Heart right ventricle (tissue), 16 donors: Measurements from ENCODE around the gene XCL2. TPM values are rescaled to one million over a fixed set of nuclear protein-coding genes. Genes with fewer than 3 reads are reported as not detected.
A peak's percentile ranks its signal among the peaks of the same experiment; 100 is the strongest.

Source experiments
- ATAC-seq, 8 donors: fragments of 200-7000 bp; cut with Tn5 transposase; one replicate each; pipeline ENCODE4 v1.9.1; 2020; ENCODE audit warnings: mild to moderate bottlenecking in 8 of 8, moderate library complexity in 8 of 8, moderate number of reproducible peaks in 1 of 8
- DNase-seq, 2 donors: peaks; one replicate each; pipeline ENCODE4 v3.0.0-alpha.2; 2020
- H3K27ac ChIP-seq, 10 donors: fragments of 200-600 bp; sonication (generic) in 2 of 10; one replicate each; pipeline versions ENCODE4 v1.5.0 to v1.8.0; 2020 to 2022; ENCODE audit warnings: mild to moderate bottlenecking in 3 of 10
- H3K27me3 ChIP-seq, 7 donors: fragments of 200-600 bp; one replicate each; pipeline ENCODE4 v1.8.0; 2021 to 2022; ENCODE audit warnings: mild to moderate bottlenecking in 2 of 7
- H3K36me3 ChIP-seq, 9 donors: fragments of 200-600 bp; sonication (generic) in 1 of 9; one replicate each; pipeline versions ENCODE4 v1.5.0 to v1.8.0; 2020 to 2022; ENCODE audit warnings: mild to moderate bottlenecking in 2 of 9
- H3K4me1 ChIP-seq, 9 donors: fragments of 200-600 bp; sonication (generic) in 1 of 9; one replicate each; pipeline versions ENCODE4 v1.5.0 to v1.8.0; 2020 to 2022; ENCODE audit warnings: mild to moderate bottlenecking in 4 of 9
- H3K4me3 ChIP-seq, 10 donors: fragments of 200-600 bp; sonication (generic) in 2 of 10; one replicate each; pipeline versions ENCODE4 v1.5.0 to v1.8.0; 2020 to 2022; ENCODE audit warnings: mild to moderate bottlenecking in 7 of 10, moderate library complexity in 2 of 10
- H3K9me3 ChIP-seq, 11 donors: fragments of 200-600 bp in 10 of 11; sonication (generic) in 2 of 11; one replicate each; pipeline versions ENCODE4 v1.5.0 to v1.8.0; 2013 to 2022; ENCODE audit warnings: mild to moderate bottlenecking in 2 of 11, control low read depth in 1 of 11, moderate library complexity in 1 of 11
- CTCF ChIP-seq, 9 donors: fragments of 200-600 bp; sonication (generic) in 2 of 9; IDR thresholded peaks; one replicate each; pipeline versions ENCODE4 v1.5.0 to v1.8.0; 2021 to 2022; ENCODE audit warnings: antibody characterized with exemption in 9 of 9, mild to moderate bottlenecking in 5 of 9, moderate library complexity in 1 of 9
- WGBS, 2 donors: extraction: QIAGEN DNeasy Blood & Tissue Kit; methylation state at CpG; one replicate each; pipeline ENCODE4 v1.1.7; 2013; ENCODE audit warnings: inconsistent platforms in 1 of 2; 5-methylcytosine and 5-hydroxymethylcytosine counted together
- intact Hi-C, 10 donors: fragments of 100-400 bp; cut with DNase I; formaldehyde crosslinking; loops; one replicate each; pipeline versions ENCODE4 v1.11.1 to v1.14.2; 2022
- polyA plus RNA-seq, 2 donors: library from polyadenylated mRNA; stranded (reverse); fragments of 200-250 nt; gene quantifications; one replicate each; pipeline ENCODE4 v1.2.3, GENCODE V29; 2013
- total RNA-seq, 10 donors: library from RNA; stranded (reverse); fragmentation: NEBNext Ultra II Directional in 3 of 10; extraction: Animal tissue kit (Norgen Biotek cat#: 25700) in 3 of 10; gene quantifications; one replicate each; pipeline versions ENCODE4 v1.2.1 to v1.2.4, GENCODE V29; 2021 to 2023
- donor health status: Arrhythmogenic right ventricular cardiomyopathy.
- donor health status: ischemic (EF 13 %, LVEDD 7.1; RV severe dilation, severe dysfunction).
- donor health status: healthy with polysubstance abuse.
- donor health status: DM: no; HTN: yes; CAD: no.
- donor health status: DM: no; HTN: no; CAD: no.
- donor health status: ischemic (EF 25% LVEDD 6.9; RV normal size, moderate dysfunction).
- donor health status: ischemic (EF 25% LVEDD 5.7; RV mildly dilated, moderate dysfunction).
- donor health status: healthy.
- donor health status: DM: yes; HTN: yes; CAD: no.
- donor health status: Ischemic cardiomyopathy.
- donor health status: ischemic (EF 35%, LVEDD 5.7; RV mildly dilated, moderate dysfunction).
- donor health status: nonischemic (EF 11% LVEDD 7.7; RV severe dilation, severe dysfunction).
- donor health status: DM: yes; HTN: yes; CAD: no.
- donor health status: PGD.
- donor health status: ischemic (EF 29% LVEDD 5.4; RV normal size, mild dysfunction).
- donor health status: nonischemic (EF 23%, LVEDD 6.1; RV moderate dilation, normal function).

The XCL2 gene
- total and polyA plus RNA-seq, 12 donors: 0.17 to 7.5 (median 0.54) TPM; not detected in 9

DNA sequence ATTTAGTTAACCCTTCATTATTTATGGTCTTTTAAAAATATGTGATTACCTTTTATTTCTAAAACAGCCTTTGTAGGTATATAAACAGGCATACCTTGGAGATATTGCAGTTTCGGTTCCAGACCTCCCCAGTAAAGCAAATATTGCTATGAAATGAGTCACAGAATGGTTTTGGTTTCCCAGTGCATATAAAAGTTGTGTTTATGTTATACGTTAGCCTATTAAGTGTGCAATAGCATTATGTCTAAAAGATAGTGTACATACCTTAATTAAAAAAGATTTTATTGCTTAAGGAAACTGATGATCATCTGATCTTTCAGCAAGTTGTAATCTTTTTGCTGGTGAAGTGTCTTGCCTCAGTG lies 44.1 kb downstream of the XCL2 start:
- Histone ChIP-seq H3K27me3 (no peaks in the 10 kb centered on the region), H3K9me3 (no peaks in the 10 kb centered on the region), H3K4me1 (peaks cover 0 to 31% (median 12%) of the 10 kb centered on the region in 9 donors), H3K27ac (no peak overlapping the region), H3K4me3 (no peak overlapping the region), H3K36me3 (no peaks in the 10 kb centered on the region)
- TF ChIP-seq CTCF (IDR thresholded peaks at IDR 0.05): no peak
- intact Hi-C loops: no loop called here
- 93 to 98% methylated on average over 2 of the region's 2 CpGs for WGBS, 2 donors
- no peak for DNase-seq
- ATAC-seq: no peak

DNA sequence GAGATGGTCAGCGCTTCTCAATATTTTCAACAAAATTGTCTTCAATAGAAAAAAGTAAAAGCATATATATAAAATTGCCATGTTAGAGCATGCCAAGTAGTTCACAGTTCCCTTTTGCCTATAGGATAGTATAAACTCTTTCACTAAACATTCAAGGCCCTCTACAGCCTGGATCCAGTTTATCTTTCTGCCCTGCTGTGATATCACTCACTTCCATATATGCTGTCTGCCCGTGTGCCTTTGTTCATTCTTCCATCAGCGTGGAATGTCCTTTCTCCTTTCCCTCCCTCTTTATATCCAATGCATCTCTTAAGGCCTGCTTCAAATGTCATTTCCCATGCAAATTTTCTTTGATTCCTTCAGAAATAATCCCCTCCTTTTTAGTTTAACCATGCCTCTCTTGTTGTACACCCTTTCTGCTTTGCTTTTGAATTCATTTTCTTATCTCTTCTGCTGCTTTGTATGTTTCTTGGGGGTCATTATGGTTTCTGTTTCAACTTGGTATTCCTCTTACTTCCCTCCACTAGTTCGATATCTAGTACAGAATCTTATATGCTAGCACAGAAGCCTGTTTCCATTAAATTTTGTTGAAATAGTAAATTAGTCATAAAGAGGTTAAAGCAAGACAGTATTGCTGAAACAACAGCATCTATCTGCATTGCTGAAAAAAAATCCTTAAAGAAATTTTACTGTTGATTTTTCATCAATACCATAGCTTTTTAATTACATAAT lies 44.7 kb downstream of the XCL2 start:
- peaks cover 0 to 27% (median 12%) of the 10 kb centered on the region in 9 donors for H3K4me1 ChIP-seq
- no peak for ATAC-seq
- 76 to 83% methylated on average over 4 of the region's 4 CpGs for WGBS, 2 donors
- no peak overlapping the region for H3K4me3 ChIP-seq
- intact Hi-C loops: no loop called here
- H3K36me3 ChIP-seq: no peaks in the 10 kb centered on the region
- H3K27me3 ChIP-seq: no peaks in the 10 kb centered on the region
- TF ChIP-seq CTCF (IDR thresholded peaks at IDR 0.05): no peak
- DNase-seq: no peak
- H3K27ac ChIP-seq: no peak overlapping the region
- no peaks in the 10 kb centered on the region for H3K9me3 ChIP-seq

DNA sequence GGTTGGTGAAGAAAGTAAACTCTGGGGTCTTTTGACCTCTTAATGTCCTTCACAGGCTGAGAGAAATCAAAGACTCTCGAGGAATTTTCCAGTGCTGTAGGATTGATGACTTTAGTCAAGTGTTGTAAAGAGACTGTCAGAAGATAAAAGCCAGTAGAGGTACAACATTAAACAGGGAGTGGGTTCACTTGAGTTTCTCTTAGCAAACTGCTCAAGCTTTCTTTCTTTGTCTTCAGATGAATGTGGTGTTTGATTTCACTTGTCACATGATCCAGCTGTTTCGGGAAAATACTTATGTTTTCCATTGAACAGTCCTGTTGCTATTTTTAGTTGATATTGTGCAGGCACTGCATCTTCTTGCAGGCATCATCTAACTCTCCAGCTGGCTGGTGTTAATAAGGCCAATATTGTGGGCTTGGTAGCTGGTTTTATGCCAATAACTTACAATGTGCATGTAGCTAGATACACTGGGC lies 45.6 kb downstream of the XCL2 start:
- WGBS, 2 donors: 10 to 15% methylated on average over 2 of the region's 2 CpGs
- H3K36me3 ChIP-seq: no peaks in the 10 kb centered on the region
- no peaks in the 10 kb centered on the region for H3K9me3 ChIP-seq
- DNase-seq: no peak
- H3K27me3 ChIP-seq: no peaks in the 10 kb centered on the region
- peaks cover 0 to 18% (median 12%) of the 10 kb centered on the region in 9 donors for H3K4me1 ChIP-seq
- H3K4me3 ChIP-seq: no peak overlapping the region
- intact Hi-C loops: no loop called here
- H3K27ac ChIP-seq: peak overlapping the region in 2 of 10 donors; percentile 3 to 36
- no peak for TF ChIP-seq CTCF (IDR thresholded peaks at IDR 0.05)
- ATAC-seq: peak in 4 of 8 donors; percentile 50 to 72 (median 66)

DNA sequence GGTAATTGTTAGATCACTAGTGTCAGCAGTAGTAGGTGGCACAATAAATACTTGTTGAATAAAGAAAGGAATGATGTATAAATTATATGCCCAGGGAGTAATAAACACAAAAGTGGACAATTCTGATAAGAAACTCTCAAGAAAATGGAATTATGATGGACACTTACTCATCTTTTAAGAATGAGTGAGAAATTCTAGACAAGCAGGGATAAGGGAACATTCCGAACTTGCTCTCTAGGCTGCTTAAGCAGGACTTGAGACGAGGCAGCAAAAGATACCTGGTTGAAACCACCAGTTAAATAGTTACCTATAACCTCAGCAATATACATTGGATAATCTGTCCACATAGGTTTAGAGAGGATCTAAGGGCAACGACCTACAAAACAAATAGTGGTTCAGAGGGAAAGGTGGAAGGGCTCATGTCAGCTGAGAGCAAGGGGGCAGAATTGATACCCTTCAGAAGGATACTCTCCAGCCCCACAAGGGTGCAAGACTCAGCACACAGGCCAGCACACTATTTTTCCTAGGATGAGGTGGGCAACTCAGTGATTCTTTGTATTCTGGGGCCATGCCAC lies 46.3 kb downstream of the XCL2 start:
- H3K27me3 ChIP-seq: no peaks in the 10 kb centered on the region
- WGBS, 2 donors: 91 to 92% methylated on average over 3 of the region's 3 CpGs
- no peak for ATAC-seq
- DNase-seq: no peak
- intact Hi-C loops: no loop called here
- no peak for TF ChIP-seq CTCF (IDR thresholded peaks at IDR 0.05)
- no peaks in the 10 kb centered on the region for H3K36me3 ChIP-seq
- H3K4me3 ChIP-seq: no peak overlapping the region
- no peak overlapping the region for H3K27ac ChIP-seq
- no peaks in the 10 kb centered on the region for H3K9me3 ChIP-seq
- H3K4me1 ChIP-seq: peaks cover 0 to 14% (median 11%) of the 10 kb centered on the region in 9 donors
